DND-41 (cell line): ENCODE results near the gene NKX2-8.

Experiments used
- CTCF ChIP-seq: IDR thresholded peaks from 2 replicates; pipeline ENCODE4 v1.5.1; 2012; ENCODE audit warnings: borderline replicate concordance, low read length, moderate library complexity, mild to moderate bottlenecking; ENCODE audit not compliant: poor library complexity, severe bottlenecking; ENCODE audit errors: extremely low read depth
- EZH2 ChIP-seq: IDR thresholded peaks from 3 replicates; pipeline ENCODE4 v1.6.1; 2012; ENCODE audit warnings: borderline replicate concordance, low read depth, mild to moderate bottlenecking, moderate library complexity, low read length, inconsistent platforms; ENCODE audit not compliant: severe bottlenecking

- TF ChIP-seq CTCF (no peak), EZH2 (no peak)
These were observed 18.0 kb upstream of the NKX2-8 start for GRCh38 chr14:36600431-36600830.
